ENCODE results near the gene MALSU1.

Gene MALSU1

GRCh38 chr7:23345601-23346000 lies 46.5 kb downstream of the MALSU1 start:
- Histone ChIP-seq H3K79me2 (ENCODE audit: insufficient read depth, low read length) (no peaks in the 10 kb centered on the region), H3K4me3 (ENCODE audit: low read depth in 1 of 2, low read length in 2 of 2) (no peak overlapping the region), H3K27me3 (ENCODE audit: insufficient read depth, low read length, poor library complexity) (no peaks in the 10 kb centered on the region), H2AFZ (ENCODE audit: low read depth, low read length) (peak overlapping the region; percentile 61), H3K36me3 (ENCODE audit: insufficient read depth, low read length) (no peaks in the 10 kb centered on the region), H4K20me1 (ENCODE audit: insufficient read depth, low read length) (no peaks in the 10 kb centered on the region), H3K4me1 (ENCODE audit: insufficient read depth, low read length) (peaks cover 18% of the 10 kb centered on the region), H3K9ac (ENCODE audit: low read depth, low read length) (no peak overlapping the region), H3K27ac (ENCODE audit: low read length) (peak overlapping the region; percentile 20; the same call in 1 of the 2 replicates), H3K9me3 (ENCODE audit: insufficient read depth, low read length, severe bottlenecking) (no peaks in the 10 kb centered on the region), H3K4me2 (ENCODE audit: insufficient read depth, low read length) (no peak overlapping the region)
- ATAC-seq (ENCODE audit: insufficient read depth, low read depth): no peak
- no peak for DNase-seq
- TF ChIP-seq CTCF (IDR thresholded peaks at IDR 0.05; ENCODE audit: borderline replicate concordance, extremely low read depth, low read length, poor library complexity, severe bottlenecking) (no peak), EZH2 (IDR thresholded peaks at IDR 0.05; ENCODE audit: borderline replicate concordance, low read depth, low read length, severe bottlenecking) (no peak)

GRCh38 chr7:23346316-23346715 lies 47.2 kb downstream of the MALSU1 start:
- Histone ChIP-seq H3K27ac (ENCODE audit: low read length) (peak overlapping the region; percentile 20; the same call in 1 of the 2 replicates), H2AFZ (ENCODE audit: low read depth, low read length) (peak overlapping the region; percentile 61), H3K9ac (ENCODE audit: low read depth, low read length) (peak overlapping the region; percentile 1; the same call in 1 of the 2 replicates), H3K4me3 (ENCODE audit: low read depth in 1 of 2, low read length in 2 of 2) (peak overlapping the region in 1 of 2 experiments; percentile 26; a peak in 1 of 4 replicates), H3K9me3 (ENCODE audit: insufficient read depth, low read length, severe bottlenecking) (no peaks in the 10 kb centered on the region), H3K4me2 (ENCODE audit: insufficient read depth, low read length) (peak overlapping the region; percentile 10), H4K20me1 (ENCODE audit: insufficient read depth, low read length) (no peaks in the 10 kb centered on the region), H3K36me3 (ENCODE audit: insufficient read depth, low read length) (no peaks in the 10 kb centered on the region), H3K79me2 (ENCODE audit: insufficient read depth, low read length) (no peaks in the 10 kb centered on the region), H3K4me1 (ENCODE audit: insufficient read depth, low read length) (peaks cover 18% of the 10 kb centered on the region), H3K27me3 (ENCODE audit: insufficient read depth, low read length, poor library complexity) (no peaks in the 10 kb centered on the region)
- DNase-seq (peak; percentile 34), ATAC-seq (ENCODE audit: insufficient read depth, low read depth) (peak; percentile 94)
- TF ChIP-seq CTCF (IDR thresholded peaks at IDR 0.05; ENCODE audit: borderline replicate concordance, extremely low read depth, low read length, poor library complexity, severe bottlenecking): peak; percentile 24
- no peak for TF ChIP-seq EZH2 (IDR thresholded peaks at IDR 0.05; ENCODE audit: borderline replicate concordance, low read depth, low read length, severe bottlenecking)

GRCh38 chr7:23347033-23347681 lies 48.0 kb downstream of the MALSU1 start:
- Histone ChIP-seq H3K4me1 (ENCODE audit: insufficient read depth, low read length) (peaks cover 18% of the 10 kb centered on the region), H4K20me1 (ENCODE audit: insufficient read depth, low read length) (no peaks in the 10 kb centered on the region), H2AFZ (ENCODE audit: low read depth, low read length) (no peak overlapping the region), H3K36me3 (ENCODE audit: insufficient read depth, low read length) (no peaks in the 10 kb centered on the region), H3K9me3 (ENCODE audit: insufficient read depth, low read length, severe bottlenecking) (no peaks in the 10 kb centered on the region), H3K9ac (ENCODE audit: low read depth, low read length) (no peak overlapping the region), H3K79me2 (ENCODE audit: insufficient read depth, low read length) (no peaks in the 10 kb centered on the region), H3K27me3 (ENCODE audit: insufficient read depth, low read length, poor library complexity) (no peaks in the 10 kb centered on the region), H3K27ac (ENCODE audit: low read length) (no peak overlapping the region), H3K4me2 (ENCODE audit: insufficient read depth, low read length) (no peak overlapping the region), H3K4me3 (ENCODE audit: low read depth in 1 of 2, low read length in 2 of 2) (no peak overlapping the region)
- TF ChIP-seq EZH2 (IDR thresholded peaks at IDR 0.05; ENCODE audit: borderline replicate concordance, low read depth, low read length, severe bottlenecking) (no peak), CTCF (IDR thresholded peaks at IDR 0.05; ENCODE audit: borderline replicate concordance, extremely low read depth, low read length, poor library complexity, severe bottlenecking) (no peak)
- DNase-seq: no peak
- no peak for ATAC-seq (ENCODE audit: insufficient read depth, low read depth)

Data from DND-41 (cell line).